NB4 (cell line): Measurements from ENCODE around the gene TSPAN32.
A peak's percentile ranks its signal among the peaks of the same experiment; 100 is the strongest.

Experiments used
- DNase-seq: peaks from one replicate; pipeline ENCODE4 v3.0.0; 2010; ENCODE audit warnings: low read depth
- H3K4me3 ChIP-seq: one replicate; pipeline ENCODE4 v1.5.1; 2011; ENCODE audit warnings: mild to moderate bottlenecking, low read depth, low read length, moderate library complexity
- MYC ChIP-seq: IDR thresholded peaks from 2 replicates; pipeline ENCODE4 v1.6.1; 2011; ENCODE audit warnings: low read depth, low read length
- POLR2A ChIP-seq: IDR thresholded peaks from 2 replicates; pipeline ENCODE4 v1.6.1; 2011; ENCODE audit warnings: mild to moderate bottlenecking; ENCODE audit not compliant: insufficient read length; ENCODE audit errors: extremely low read depth
- TF ChIP-seq, protein P1 (sequence below): IDR thresholded peaks from one replicate; pipeline ENCODE4 v1.5.1; 2012; ENCODE audit warnings: low read depth, low read length
- TF ChIP-seq, protein P2 (sequence below): IDR thresholded peaks from 2 replicates; pipeline ENCODE4 v1.6.1; 2011; ENCODE audit warnings: low read depth, low read length

The TSPAN32 gene

DNA sequence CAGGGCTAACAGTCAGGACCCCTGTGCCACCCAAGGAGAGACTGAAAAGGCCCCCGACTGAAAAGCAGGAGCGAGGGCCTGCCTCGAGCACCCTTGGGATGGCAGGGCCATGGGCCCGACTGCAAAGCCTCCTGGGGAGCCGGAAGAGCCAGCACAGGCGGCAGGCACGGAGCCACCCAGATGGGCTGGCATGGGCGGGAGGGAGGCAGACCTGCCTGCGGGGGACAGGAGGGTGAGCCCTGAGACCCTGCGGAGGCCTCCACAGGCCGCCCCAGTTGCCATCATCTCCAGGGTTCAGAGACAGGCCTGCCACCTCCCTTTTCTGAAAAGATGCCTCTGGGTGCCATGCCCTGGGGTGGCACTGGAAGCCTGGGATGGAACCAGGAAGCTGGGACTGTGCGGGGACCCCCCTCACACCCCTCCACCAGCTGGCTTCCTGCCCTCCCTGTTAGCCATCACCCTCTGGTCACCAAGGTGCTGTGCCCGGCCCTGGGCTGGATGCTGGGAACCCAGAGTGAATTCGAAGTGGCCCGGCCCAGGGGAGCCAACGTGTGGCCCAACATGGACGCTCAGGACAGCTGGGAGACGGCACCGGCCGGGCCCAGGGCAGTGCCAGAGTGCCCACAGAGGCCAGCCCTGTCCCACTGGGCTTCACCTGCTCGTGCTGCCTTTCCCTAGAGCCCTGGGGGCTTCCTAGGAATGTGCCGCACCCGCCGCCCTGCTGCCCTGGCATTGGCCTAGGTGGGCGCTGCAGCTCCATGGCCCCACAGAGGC, 13.8 kb downstream of the TSPAN32 start:
- TF ChIP-seq POLR2A, result no peak
- TF ChIP-seq, protein P1, sequence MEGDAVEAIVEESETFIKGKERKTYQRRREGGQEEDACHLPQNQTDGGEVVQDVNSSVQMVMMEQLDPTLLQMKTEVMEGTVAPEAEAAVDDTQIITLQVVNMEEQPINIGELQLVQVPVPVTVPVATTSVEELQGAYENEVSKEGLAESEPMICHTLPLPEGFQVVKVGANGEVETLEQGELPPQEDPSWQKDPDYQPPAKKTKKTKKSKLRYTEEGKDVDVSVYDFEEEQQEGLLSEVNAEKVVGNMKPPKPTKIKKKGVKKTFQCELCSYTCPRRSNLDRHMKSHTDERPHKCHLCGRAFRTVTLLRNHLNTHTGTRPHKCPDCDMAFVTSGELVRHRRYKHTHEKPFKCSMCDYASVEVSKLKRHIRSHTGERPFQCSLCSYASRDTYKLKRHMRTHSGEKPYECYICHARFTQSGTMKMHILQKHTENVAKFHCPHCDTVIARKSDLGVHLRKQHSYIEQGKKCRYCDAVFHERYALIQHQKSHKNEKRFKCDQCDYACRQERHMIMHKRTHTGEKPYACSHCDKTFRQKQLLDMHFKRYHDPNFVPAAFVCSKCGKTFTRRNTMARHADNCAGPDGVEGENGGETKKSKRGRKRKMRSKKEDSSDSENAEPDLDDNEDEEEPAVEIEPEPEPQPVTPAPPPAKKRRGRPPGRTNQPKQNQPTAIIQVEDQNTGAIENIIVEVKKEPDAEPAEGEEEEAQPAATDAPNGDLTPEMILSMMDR, result no peak
- TF ChIP-seq, protein P2, sequence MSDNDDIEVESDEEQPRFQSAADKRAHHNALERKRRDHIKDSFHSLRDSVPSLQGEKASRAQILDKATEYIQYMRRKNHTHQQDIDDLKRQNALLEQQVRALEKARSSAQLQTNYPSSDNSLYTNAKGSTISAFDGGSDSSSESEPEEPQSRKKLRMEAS, result no peak
- no peak for TF ChIP-seq MYC
- no peak overlapping the region for H3K4me3 ChIP-seq
- DNase-seq, result peak; percentile 4

DNA sequence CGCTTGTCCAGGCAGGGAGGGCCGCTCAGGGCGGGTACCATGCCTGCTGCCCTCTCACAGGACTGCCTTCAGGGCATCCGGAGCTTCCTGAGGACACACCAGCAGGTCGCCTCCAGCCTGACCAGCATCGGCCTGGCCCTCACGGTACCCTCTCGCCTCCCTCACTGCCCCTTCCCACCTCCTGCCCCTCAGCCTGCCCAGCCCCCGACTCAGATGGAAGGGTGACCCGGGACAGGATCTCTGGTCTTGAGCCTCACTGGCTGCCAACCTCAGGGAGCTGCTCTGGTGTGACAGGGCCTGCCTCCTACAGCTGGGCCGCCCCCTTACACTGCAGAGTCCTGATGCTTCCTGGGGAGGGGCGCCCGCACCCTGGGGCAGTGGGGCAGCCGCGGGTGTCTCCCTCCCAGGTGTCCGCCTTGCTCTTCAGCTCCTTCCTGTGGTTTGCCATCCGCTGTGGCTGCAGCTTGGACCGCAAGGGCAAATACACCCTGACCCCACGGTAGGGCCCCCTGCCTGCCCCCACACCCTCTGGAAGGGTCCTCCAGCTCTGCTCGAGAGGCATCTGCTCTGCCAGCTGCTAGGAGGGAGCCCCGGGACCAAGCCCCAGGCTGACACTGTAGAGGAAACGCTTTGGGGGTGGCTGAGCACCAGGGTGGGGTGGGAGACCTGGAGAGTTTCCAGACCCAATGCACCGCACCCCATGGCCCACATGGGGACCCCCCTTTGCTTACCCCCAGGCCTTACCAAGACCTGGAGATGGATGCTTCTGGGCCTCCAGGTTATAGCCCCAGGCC, 14.6 kb downstream of the TSPAN32 start:
- TF ChIP-seq, protein P1, result no peak
- TF ChIP-seq, protein P2, result no peak
- no peak for TF ChIP-seq MYC
- TF ChIP-seq POLR2A, result no peak
- peak; percentile 25 for DNase-seq

DNA sequence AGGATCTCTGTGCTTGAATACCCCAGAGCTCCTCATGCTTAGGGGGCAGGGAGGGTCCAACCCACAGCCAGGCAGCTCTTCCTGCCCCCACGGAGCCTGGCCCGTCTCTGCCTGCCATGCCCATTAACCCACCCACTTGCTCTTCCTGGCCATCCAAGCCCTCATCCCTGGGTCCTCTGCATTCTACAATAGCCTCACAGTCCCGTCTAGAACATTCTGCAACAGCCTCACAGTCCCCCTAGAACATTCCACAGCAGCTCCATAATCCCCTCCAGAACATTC, 15.1 kb downstream of the TSPAN32 start:
- no peak for DNase-seq
- no peak for TF ChIP-seq MYC
- no peak overlapping the region for H3K4me3 ChIP-seq

More for the DNA sequence above, 14.6 kb downstream of the TSPAN32 start:
- no peak overlapping the region for H3K4me3 ChIP-seq

DNA sequence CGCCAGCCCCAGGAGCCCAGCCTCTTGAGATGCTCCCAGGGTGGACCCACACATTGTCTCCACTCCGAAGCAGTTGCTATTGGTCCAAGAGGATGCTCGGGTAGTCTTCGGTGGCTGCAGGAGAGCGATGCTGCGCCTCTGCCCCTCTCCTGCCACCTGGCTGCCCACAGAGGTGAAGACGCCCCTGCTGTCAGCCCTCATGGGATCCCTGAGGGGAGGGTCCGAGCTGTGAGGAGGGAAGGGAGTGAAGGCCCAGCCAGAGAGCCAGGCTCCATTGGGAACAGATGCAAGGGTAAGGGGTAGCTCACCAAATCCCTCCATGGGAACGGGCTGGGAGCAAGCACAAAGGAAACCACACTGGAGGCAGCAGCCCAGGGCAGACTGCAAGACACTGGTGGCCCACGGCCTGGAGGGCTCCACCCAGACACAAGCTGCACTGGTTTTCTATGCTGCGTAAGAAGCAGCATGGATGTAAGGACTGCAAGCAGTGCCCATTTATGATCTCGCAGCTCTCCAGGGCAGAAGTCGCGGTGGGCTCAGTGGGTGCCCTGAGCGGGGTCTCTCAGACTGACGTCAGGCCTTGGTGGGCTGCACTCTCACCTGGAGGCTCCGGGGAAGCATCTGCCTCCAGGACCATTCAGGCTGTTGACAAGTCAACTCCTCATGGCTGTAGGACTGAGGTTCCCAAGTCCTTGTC, 15.7 kb downstream of the TSPAN32 start:
- peak; percentile 25 for DNase-seq
- no peak overlapping the region for H3K4me3 ChIP-seq
- TF ChIP-seq MYC (no peak), POLR2A (no peak)
- TF ChIP-seq, protein P1, result no peak
- TF ChIP-seq, protein P2, result no peak

DNA sequence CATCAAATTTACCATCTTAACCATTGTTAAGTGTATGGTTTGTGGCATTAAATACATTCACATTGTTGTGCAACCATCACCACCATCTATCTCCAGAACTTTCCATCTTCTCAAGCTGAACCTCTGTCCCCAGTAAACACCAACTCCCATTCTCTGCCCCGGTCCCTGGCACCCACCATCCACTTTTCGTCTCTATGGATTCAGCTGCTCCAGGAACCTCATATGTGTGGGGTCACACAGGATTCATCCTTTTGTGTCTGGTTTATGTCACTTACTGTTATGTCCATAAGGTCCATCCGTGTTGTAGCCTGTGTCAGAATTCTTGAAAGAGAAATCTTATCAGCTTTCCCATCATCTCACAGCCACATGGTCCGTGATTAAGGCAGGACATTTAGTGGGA, 16.3 kb downstream of the TSPAN32 start:
- H3K4me3 ChIP-seq, result no peak overlapping the region
- DNase-seq, result no peak
- TF ChIP-seq MYC (no peak), POLR2A (no peak)
- TF ChIP-seq, protein P2, result no peak
- TF ChIP-seq, protein P1, result no peak

DNA sequence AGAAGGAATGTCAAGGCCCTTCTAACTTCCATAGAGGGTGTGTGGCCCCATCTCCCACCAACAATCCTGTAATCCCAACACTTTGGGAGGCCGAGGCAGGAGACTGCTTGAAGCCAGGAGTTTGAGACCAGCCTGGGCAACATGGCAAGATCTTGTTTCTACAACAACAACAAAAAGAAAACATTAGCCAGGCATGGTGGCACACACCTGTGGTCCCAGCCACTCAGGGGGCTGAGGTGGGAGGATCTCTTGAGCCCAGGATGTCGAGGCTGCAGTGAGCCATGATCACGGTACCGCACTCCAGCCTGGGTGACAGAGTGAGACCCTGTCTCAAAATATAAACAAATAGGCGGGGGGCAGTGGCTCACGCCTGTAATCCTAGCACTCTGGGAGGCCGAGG, 16.9 kb downstream of the TSPAN32 start:
- H3K4me3 ChIP-seq, result no peak overlapping the region
- TF ChIP-seq MYC (no peak), POLR2A (no peak)
- TF ChIP-seq, protein P1, result no peak
- TF ChIP-seq, protein P2, result no peak
- no peak for DNase-seq
